KMS-11 (cell line): Measurements from ENCODE around the gene CTNNA2.

ENCODE experiments used
- H2AFZ ChIP-seq: fragments of 200-600 bp; sonication (generic); 2 replicates; pipeline ENCODE4 v1.6.1; 2016; ENCODE audit warnings: antibody characterized with exemption, mixed run types, low read depth
- H3K27ac ChIP-seq: fragments of 200-600 bp; sonication (generic); 2 replicates; pipeline ENCODE4 v1.6.1; 2016; ENCODE audit warnings: mild to moderate bottlenecking, mixed run types
- H3K27me3 ChIP-seq: fragments of 200-600 bp; sonication (generic); 2 replicates; pipeline ENCODE4 v1.6.1; 2017; ENCODE audit warnings: mild to moderate bottlenecking, low read depth, mixed run types, moderate library complexity; ENCODE audit not compliant: insufficient read depth
- H3K36me3 ChIP-seq: fragments of 200-600 bp; sonication (generic); 2 replicates; pipeline ENCODE4 v1.6.1; 2017; ENCODE audit warnings: mild to moderate bottlenecking, mixed run types; ENCODE audit not compliant: insufficient read depth
- H3K4me1 ChIP-seq: fragments of 200-600 bp; sonication (generic); 2 replicates; pipeline ENCODE4 v1.6.1; 2016; ENCODE audit warnings: mild to moderate bottlenecking, low read depth, mixed run types; ENCODE audit not compliant: poor library complexity, severe bottlenecking
- H3K4me2 ChIP-seq: fragments of 200-600 bp; sonication (generic); 2 replicates; pipeline ENCODE4 v1.7.0; 2016; ENCODE audit warnings: mild to moderate bottlenecking, mixed run types
- H3K4me3 ChIP-seq: fragments of 200-600 bp; sonication (generic); IDR thresholded peaks from 2 replicates; pipeline ENCODE4 v1.6.1; 2017; ENCODE audit warnings: low read depth, low read length, mixed read lengths; ENCODE audit not compliant: insufficient read depth
- H3K79me2 ChIP-seq: fragments of 200-600 bp; sonication (generic); 2 replicates; pipeline ENCODE4 v1.6.1; 2016; ENCODE audit warnings: low read depth, mixed run types; ENCODE audit not compliant: insufficient read depth
- H3K9ac ChIP-seq: fragments of 200-600 bp; sonication (generic); 2 replicates; pipeline ENCODE4 v1.6.1; 2016; ENCODE audit warnings: mild to moderate bottlenecking, mixed run types
- H4K20me1 ChIP-seq: fragments of 200-600 bp; sonication (generic); 2 replicates; pipeline ENCODE4 v1.6.1; 2016; ENCODE audit warnings: mild to moderate bottlenecking, mixed run types; ENCODE audit not compliant: insufficient read depth
- TF ChIP-seq, protein P1 (sequence below): fragments of 200-600 bp; sonication (generic); conservative IDR thresholded peaks from 2 replicates; pipeline ENCODE4 v1.6.1; 2017; ENCODE audit warnings: low read depth, mild to moderate bottlenecking, antibody characterized with exemption, low read length, moderate library complexity, mixed read lengths

The CTNNA2 gene

DNA sequence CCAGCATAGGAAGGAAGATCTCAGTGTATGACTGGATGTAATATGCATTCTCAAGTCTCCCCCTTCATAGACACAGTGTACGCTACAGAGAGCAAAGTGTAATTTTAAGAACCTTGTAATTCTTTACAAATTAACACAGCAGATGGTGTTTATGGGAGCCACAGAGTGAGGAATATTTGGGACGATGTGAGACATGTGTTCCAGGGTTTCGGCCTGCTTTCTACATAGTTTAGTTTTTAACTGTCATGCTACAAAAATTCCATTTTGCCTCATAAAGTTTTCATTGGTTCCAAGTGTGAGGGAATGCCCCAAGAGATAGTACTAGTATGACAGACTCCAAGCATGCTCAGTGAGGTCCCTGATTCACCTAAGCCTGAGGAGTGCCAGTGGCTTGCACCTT, 867.9 kb downstream of the CTNNA2 start:
- Histone ChIP-seq H4K20me1 (no peaks in the 10 kb centered on the region), H2AFZ (no peak overlapping the region), H3K4me1 (no peaks in the 10 kb centered on the region), H3K9ac (no peak overlapping the region), H3K27ac (no peak overlapping the region), H3K4me3 (no peak overlapping the region), H3K27me3 (no peaks in the 10 kb centered on the region), H3K36me3 (no peaks in the 10 kb centered on the region), H3K79me2 (no peaks in the 10 kb centered on the region), H3K4me2 (no peak overlapping the region)
- TF ChIP-seq, protein P1, sequence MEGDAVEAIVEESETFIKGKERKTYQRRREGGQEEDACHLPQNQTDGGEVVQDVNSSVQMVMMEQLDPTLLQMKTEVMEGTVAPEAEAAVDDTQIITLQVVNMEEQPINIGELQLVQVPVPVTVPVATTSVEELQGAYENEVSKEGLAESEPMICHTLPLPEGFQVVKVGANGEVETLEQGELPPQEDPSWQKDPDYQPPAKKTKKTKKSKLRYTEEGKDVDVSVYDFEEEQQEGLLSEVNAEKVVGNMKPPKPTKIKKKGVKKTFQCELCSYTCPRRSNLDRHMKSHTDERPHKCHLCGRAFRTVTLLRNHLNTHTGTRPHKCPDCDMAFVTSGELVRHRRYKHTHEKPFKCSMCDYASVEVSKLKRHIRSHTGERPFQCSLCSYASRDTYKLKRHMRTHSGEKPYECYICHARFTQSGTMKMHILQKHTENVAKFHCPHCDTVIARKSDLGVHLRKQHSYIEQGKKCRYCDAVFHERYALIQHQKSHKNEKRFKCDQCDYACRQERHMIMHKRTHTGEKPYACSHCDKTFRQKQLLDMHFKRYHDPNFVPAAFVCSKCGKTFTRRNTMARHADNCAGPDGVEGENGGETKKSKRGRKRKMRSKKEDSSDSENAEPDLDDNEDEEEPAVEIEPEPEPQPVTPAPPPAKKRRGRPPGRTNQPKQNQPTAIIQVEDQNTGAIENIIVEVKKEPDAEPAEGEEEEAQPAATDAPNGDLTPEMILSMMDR, result no peak

DNA sequence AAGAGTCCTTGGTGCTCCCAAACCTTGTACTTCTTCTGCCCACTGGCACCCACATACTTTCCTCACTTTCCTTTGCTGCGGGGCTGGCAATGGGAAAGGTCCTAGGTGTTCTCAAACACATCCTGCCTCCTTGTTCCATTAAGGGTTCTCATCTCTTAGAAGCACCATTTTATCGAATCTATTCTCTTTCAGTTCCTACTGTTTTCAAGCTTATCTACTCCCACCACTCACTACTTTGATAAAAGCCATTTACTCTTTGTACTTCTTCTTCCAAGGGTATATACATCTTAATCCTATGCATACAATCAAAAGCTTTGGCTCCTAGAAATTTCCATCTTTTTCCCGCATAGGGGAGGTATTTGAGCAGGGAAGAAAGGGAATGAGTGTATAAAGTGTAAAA, 868.8 kb downstream of the CTNNA2 start:
- no peak overlapping the region for H3K9ac ChIP-seq
- H4K20me1 ChIP-seq, result no peaks in the 10 kb centered on the region
- no peaks in the 10 kb centered on the region for H3K4me1 ChIP-seq
- H3K27ac ChIP-seq, result no peak overlapping the region
- H2AFZ ChIP-seq, result no peak overlapping the region
- no peaks in the 10 kb centered on the region for H3K79me2 ChIP-seq
- no peaks in the 10 kb centered on the region for H3K36me3 ChIP-seq
- no peak overlapping the region for H3K4me3 ChIP-seq
- no peaks in the 10 kb centered on the region for H3K27me3 ChIP-seq
- no peak overlapping the region for H3K4me2 ChIP-seq
- TF ChIP-seq, protein P1, result no peak

DNA sequence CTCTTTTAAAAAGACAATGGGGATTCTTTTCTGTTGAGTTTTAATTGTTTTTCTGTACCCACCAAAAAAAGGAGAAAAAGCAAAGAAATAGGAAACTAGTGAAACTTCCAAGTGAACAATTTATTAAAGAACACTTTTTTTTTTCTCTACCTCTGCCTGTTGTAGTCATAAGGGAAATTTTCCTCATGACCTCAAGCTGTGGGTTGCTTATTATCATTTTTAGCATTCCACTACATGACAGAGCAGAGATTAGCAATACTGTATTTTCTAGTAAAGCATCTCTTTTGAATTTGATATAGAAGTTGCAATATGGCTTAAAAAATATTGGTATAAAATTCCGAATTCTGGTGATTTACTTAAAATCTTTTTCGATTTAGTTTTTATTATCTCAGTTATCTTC, 879.6 kb downstream of the CTNNA2 start:
- H3K4me1 ChIP-seq, result no peaks in the 10 kb centered on the region
- H3K9ac ChIP-seq, result no peak overlapping the region
- no peak overlapping the region for H3K4me3 ChIP-seq
- no peaks in the 10 kb centered on the region for H3K27me3 ChIP-seq
- no peak overlapping the region for H2AFZ ChIP-seq
- no peaks in the 10 kb centered on the region for H4K20me1 ChIP-seq
- no peaks in the 10 kb centered on the region for H3K36me3 ChIP-seq
- no peak overlapping the region for H3K27ac ChIP-seq
- no peaks in the 10 kb centered on the region for H3K79me2 ChIP-seq
- TF ChIP-seq, protein P1, result no peak
- no peak overlapping the region for H3K4me2 ChIP-seq

DNA sequence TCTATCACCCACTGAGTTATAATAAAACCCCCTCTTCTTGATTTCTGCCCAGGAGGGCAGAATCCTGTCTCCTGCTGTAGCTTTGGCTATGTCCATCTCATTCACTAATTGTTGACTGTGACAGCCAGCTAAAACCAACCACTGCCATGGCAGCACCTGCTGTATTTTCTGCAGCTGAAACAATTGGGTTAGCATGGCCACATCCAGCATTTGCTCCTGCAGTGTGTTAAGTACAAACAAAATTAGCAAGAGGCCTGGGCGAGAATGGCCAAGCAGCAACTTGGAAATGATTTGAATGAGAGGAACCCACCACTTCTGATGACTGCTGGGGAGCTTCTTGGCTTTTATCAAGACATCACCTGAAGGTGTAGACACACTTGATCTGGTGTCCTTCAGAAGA, 881.1 kb downstream of the CTNNA2 start:
- H2AFZ ChIP-seq, result no peak overlapping the region
- no peaks in the 10 kb centered on the region for H3K27me3 ChIP-seq
- no peaks in the 10 kb centered on the region for H3K4me1 ChIP-seq
- no peak overlapping the region for H3K27ac ChIP-seq
- TF ChIP-seq, protein P1, result no peak
- no peak overlapping the region for H3K4me3 ChIP-seq
- H3K36me3 ChIP-seq, result no peaks in the 10 kb centered on the region
- H4K20me1 ChIP-seq, result no peaks in the 10 kb centered on the region
- H3K9ac ChIP-seq, result no peak overlapping the region
- H3K79me2 ChIP-seq, result no peaks in the 10 kb centered on the region
- H3K4me2 ChIP-seq, result no peak overlapping the region
